OCI-LY1 (cell line): ENCODE data around the gene ZFHX3.

ENCODE experiments used
- H2AFZ ChIP-seq: fragments of 200-600 bp; sonication (generic), shearing (Covaris generic); 2 replicates; pipeline ENCODE4 v1.6.0; 2014; ENCODE audit warnings: antibody characterized with exemption, mild to moderate bottlenecking, low read length
- H3F3A ChIP-seq: fragments of 200-600 bp; sonication (generic), shearing (Covaris generic); 2 replicates; pipeline ENCODE4 v1.6.0; 2014; ENCODE audit warnings: mild to moderate bottlenecking, antibody characterized with exemption, low read length, moderate library complexity; ENCODE audit not compliant: insufficient read depth
- H3K27ac ChIP-seq: fragments of 200-600 bp; sonication (generic); 2 replicates; pipeline ENCODE4 v1.5.1; 2014; ENCODE audit warnings: low read length, mixed run types, mild to moderate bottlenecking, low read depth; ENCODE audit not compliant: poor library complexity, severe bottlenecking
- H3K27me3 ChIP-seq: fragments of 200-600 bp; sonication (generic); 2 replicates; pipeline ENCODE4 v1.6.0; 2014; ENCODE audit warnings: antibody characterized with exemption, mild to moderate bottlenecking, low read length, moderate library complexity; ENCODE audit not compliant: insufficient read depth
- H3K36me3 ChIP-seq: fragments of 200-600 bp; sonication (generic); 2 replicates; pipeline ENCODE4 v1.6.1; 2014; ENCODE audit warnings: mild to moderate bottlenecking, antibody characterized with exemption, low read length, moderate library complexity, mixed read lengths; ENCODE audit not compliant: insufficient read depth
- H3K4me1 ChIP-seq: fragments of 200-600 bp; sonication (generic); 2 replicates; pipeline ENCODE4 v1.5.1; 2014; ENCODE audit warnings: mild to moderate bottlenecking, low read length, moderate library complexity; ENCODE audit not compliant: insufficient read depth, severe bottlenecking
- H3K4me2 ChIP-seq: fragments of 200-600 bp; sonication (generic), shearing (Covaris generic); 2 replicates; pipeline ENCODE4 v1.6.1; 2014; ENCODE audit warnings: low read length
- H3K4me3 ChIP-seq: fragments of 200-600 bp; sonication (generic); 2 replicates; pipeline ENCODE4 v1.5.1; 2014; ENCODE audit warnings: low read length, low read depth, mild to moderate bottlenecking, mixed read lengths; ENCODE audit not compliant: poor library complexity, severe bottlenecking
- H3K79me2 ChIP-seq: fragments of 200-600 bp; shearing (Covaris generic); 2 replicates; pipeline ENCODE4 v1.6.1; 2016; ENCODE audit warnings: mixed run types, low read length, mixed read lengths; ENCODE audit not compliant: insufficient read depth
- H3K9ac ChIP-seq: fragments of 200-600 bp; sonication (generic), shearing (Covaris generic); 2 replicates; pipeline ENCODE4 v1.6.1; 2014; ENCODE audit warnings: mild to moderate bottlenecking, low read length, mixed read lengths
- H3K9me2 ChIP-seq: fragments of 200-600 bp; sonication (generic), shearing (Covaris generic); 2 replicates; pipeline ENCODE4 v1.6.1; 2014; ENCODE audit warnings: low read depth, mild to moderate bottlenecking, low read length, mixed read lengths
- H3K9me3 ChIP-seq: fragments of 200-600 bp; shearing (Covaris generic); 2 replicates; pipeline ENCODE4 v1.6.1; 2014; ENCODE audit warnings: low read length, mixed read lengths
- H4K20me1 ChIP-seq: fragments of 200-600 bp; sonication (generic), shearing (Covaris generic); 2 replicates; pipeline ENCODE4 v1.6.0; 2016; ENCODE audit warnings: mild to moderate bottlenecking, low read length; ENCODE audit not compliant: insufficient read depth
- EZH2 ChIP-seq: fragments of 200-600 bp; sonication (generic), shearing (Covaris generic); IDR thresholded peaks from 2 replicates; pipeline ENCODE4 v1.8.0; 2017; ENCODE audit warnings: borderline replicate concordance, mixed run types, mild to moderate bottlenecking, antibody characterized with exemption, low read length, moderate library complexity, mixed read lengths
- TF ChIP-seq, protein P1 (sequence below): fragments of 200-600 bp; sonication (generic), shearing (Covaris generic); IDR thresholded peaks from 2 replicates; pipeline ENCODE4 v1.5.1; 2017; ENCODE audit warnings: mild to moderate bottlenecking, antibody characterized with exemption, low read length, moderate library complexity, mixed read lengths

Gene ZFHX3

DNA sequence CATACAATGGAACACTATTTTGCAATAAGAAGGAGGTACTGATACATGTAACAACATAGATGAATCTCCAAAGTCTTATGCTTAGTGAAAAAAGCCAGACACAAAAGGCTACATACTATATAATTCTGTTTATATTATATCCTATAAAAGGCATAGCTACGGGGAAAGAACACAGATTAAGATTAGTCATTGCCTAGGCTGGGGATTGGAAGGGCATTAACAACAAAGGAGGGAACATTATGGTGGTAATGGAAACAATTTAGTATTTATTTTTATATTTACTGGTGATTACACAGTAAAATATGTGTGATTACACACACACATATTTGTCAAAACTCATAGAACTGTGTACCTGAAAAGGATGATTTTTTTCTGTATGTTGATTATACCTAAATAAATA, 278.1 kb downstream of the ZFHX3 start:
- TF ChIP-seq, protein P1, sequence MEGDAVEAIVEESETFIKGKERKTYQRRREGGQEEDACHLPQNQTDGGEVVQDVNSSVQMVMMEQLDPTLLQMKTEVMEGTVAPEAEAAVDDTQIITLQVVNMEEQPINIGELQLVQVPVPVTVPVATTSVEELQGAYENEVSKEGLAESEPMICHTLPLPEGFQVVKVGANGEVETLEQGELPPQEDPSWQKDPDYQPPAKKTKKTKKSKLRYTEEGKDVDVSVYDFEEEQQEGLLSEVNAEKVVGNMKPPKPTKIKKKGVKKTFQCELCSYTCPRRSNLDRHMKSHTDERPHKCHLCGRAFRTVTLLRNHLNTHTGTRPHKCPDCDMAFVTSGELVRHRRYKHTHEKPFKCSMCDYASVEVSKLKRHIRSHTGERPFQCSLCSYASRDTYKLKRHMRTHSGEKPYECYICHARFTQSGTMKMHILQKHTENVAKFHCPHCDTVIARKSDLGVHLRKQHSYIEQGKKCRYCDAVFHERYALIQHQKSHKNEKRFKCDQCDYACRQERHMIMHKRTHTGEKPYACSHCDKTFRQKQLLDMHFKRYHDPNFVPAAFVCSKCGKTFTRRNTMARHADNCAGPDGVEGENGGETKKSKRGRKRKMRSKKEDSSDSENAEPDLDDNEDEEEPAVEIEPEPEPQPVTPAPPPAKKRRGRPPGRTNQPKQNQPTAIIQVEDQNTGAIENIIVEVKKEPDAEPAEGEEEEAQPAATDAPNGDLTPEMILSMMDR = no peak
- TF ChIP-seq EZH2 = no peak

DNA sequence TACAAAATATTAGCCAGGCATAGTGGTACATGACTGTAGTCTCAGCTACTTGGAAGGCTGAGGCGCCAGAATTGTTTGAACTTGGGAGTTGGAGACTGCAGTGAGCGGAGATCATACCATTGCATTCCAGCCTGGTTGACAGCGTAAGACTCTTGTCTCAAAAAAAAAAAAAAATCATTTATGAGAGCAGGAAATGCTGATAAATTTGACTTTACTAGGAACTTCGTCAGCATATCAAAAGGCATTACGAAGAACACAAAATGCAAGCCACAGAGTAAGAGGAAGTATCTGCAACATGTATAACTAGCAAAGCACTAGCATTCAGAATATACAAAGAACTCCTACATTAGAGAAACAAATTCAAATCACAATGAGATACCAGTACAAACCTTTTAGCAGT, 279.3 kb downstream of the ZFHX3 start:
- Histone ChIP-seq H3K36me3 (no peaks in the 10 kb centered on the region), H4K20me1 (no peaks in the 10 kb centered on the region), H3F3A (no peaks in the 10 kb centered on the region), H3K27ac (no peak overlapping the region), H3K9me3 (no peaks in the 10 kb centered on the region), H3K9ac (no peak overlapping the region), H3K4me2 (no peak overlapping the region), H3K4me3 (no peak overlapping the region), H3K79me2 (no peaks in the 10 kb centered on the region), H2AFZ (no peak overlapping the region), H3K27me3 (no peaks in the 10 kb centered on the region), H3K4me1 (peaks cover 9% of the 10 kb centered on the region), H3K9me2 (no peaks in the 10 kb centered on the region)
- TF ChIP-seq, protein P1 = no peak
- no peak for TF ChIP-seq EZH2

More for the DNA sequence above, 278.1 kb downstream of the ZFHX3 start:
- Histone ChIP-seq H3K4me3 (no peak overlapping the region), H3K36me3 (no peaks in the 10 kb centered on the region), H3K4me2 (no peak overlapping the region), H3K9me2 (no peaks in the 10 kb centered on the region), H4K20me1 (no peaks in the 10 kb centered on the region), H3K27ac (no peak overlapping the region), H2AFZ (no peak overlapping the region), H3K27me3 (no peaks in the 10 kb centered on the region), H3F3A (no peaks in the 10 kb centered on the region), H3K9me3 (no peaks in the 10 kb centered on the region), H3K4me1 (no peaks in the 10 kb centered on the region), H3K79me2 (no peaks in the 10 kb centered on the region), H3K9ac (no peak overlapping the region)

DNA sequence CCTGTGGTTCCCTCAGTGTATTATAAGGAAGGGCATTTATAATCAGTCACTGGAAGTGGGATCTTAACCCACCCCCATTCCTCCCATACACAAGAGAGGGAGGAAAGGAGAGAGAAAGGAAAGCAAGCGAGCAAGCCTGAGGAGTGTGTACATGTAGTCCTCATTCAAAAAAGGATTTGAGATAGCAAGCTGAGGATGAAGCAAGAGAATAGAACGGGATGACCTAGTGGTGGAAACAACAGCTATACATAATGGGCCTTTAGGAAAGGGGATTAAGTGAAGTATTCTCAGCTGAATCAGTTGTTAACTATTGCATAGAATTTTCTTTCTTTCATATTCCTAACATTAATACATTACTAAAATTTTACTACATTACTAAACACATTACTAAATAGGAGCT, 281.4 kb downstream of the ZFHX3 start:
- H3K4me1 ChIP-seq = peaks cover 13% of the 10 kb centered on the region
- no peak overlapping the region for H3K4me3 ChIP-seq
- TF ChIP-seq, protein P1 = no peak
- TF ChIP-seq EZH2 = no peak
- no peaks in the 10 kb centered on the region for H3F3A ChIP-seq
- H3K79me2 ChIP-seq = no peaks in the 10 kb centered on the region
- no peaks in the 10 kb centered on the region for H3K27me3 ChIP-seq
- H3K9ac ChIP-seq = no peak overlapping the region
- no peaks in the 10 kb centered on the region for H3K9me2 ChIP-seq
- H2AFZ ChIP-seq = no peak overlapping the region
- H3K36me3 ChIP-seq = no peaks in the 10 kb centered on the region
- H3K9me3 ChIP-seq = no peaks in the 10 kb centered on the region
- H3K27ac ChIP-seq = no peak overlapping the region
- H4K20me1 ChIP-seq = no peaks in the 10 kb centered on the region
- no peak overlapping the region for H3K4me2 ChIP-seq
